Trophoblast cell (in vitro differentiated cells and primary cell): ENCODE results near the gene SLC44A2.
A peak's percentile ranks its signal among the peaks of the same experiment; 100 is the strongest.

Experiments
- DNase-seq, 2 donors: peaks; one replicate each; pipeline ENCODE4 v3.0.0-alpha.2; 2016
- H2AFZ ChIP-seq: 2 replicates; pipeline ENCODE4 v1.6.1; 2013; ENCODE audit warnings: low read length, moderate library complexity, mild to moderate bottlenecking; ENCODE audit not compliant: insufficient read depth, poor library complexity
- H2AK5ac ChIP-seq: 2 replicates; pipeline ENCODE4 v1.6.1; 2013; ENCODE audit warnings: mild to moderate bottlenecking, low read length
- H2BK120ac ChIP-seq: 2 replicates; pipeline ENCODE4 v1.6.1; 2013; ENCODE audit warnings: low read length, mild to moderate bottlenecking, moderate library complexity; ENCODE audit not compliant: insufficient read depth, poor library complexity
- H2BK12ac ChIP-seq: 2 replicates; pipeline ENCODE4 v1.6.1; 2013; ENCODE audit warnings: mild to moderate bottlenecking, low read length, moderate library complexity
- H2BK5ac ChIP-seq: 2 replicates; pipeline ENCODE4 v1.6.1; 2013; ENCODE audit warnings: low read length, low read depth, moderate library complexity, mild to moderate bottlenecking; ENCODE audit not compliant: poor library complexity
- H3K14ac ChIP-seq: 2 replicates; pipeline ENCODE4 v1.6.1; 2013; ENCODE audit warnings: mild to moderate bottlenecking, low read length
- H3K18ac ChIP-seq: 2 replicates; pipeline ENCODE4 v1.6.1; 2013; ENCODE audit warnings: mild to moderate bottlenecking, low read length
- H3K23ac ChIP-seq: 2 replicates; pipeline ENCODE4 v1.6.1; 2013; ENCODE audit warnings: low read length
- H3K27ac ChIP-seq: 2 replicates; pipeline ENCODE4 v1.5.1; 2013; ENCODE audit warnings: low read depth, mild to moderate bottlenecking, inconsistent platforms, low read length, moderate library complexity
- H3K27me3 ChIP-seq: 2 replicates; pipeline ENCODE4 v1.6.1; 2013; ENCODE audit warnings: inconsistent platforms, mild to moderate bottlenecking, low read length, moderate library complexity; ENCODE audit not compliant: insufficient read depth
- H3K36me3 ChIP-seq, 2 experiments: 1 replicate in 1 of 2; 2 replicates in 1 of 2; pipeline ENCODE4 v1.6.1; 2013; ENCODE audit warnings: low read length in 2 of 2, mild to moderate bottlenecking in 2 of 2, moderate library complexity in 1 of 2; ENCODE audit not compliant: insufficient read depth in 2 of 2, control insufficient read depth in 1 of 2
- H3K4ac ChIP-seq: 2 replicates; pipeline ENCODE4 v1.6.1; 2013; ENCODE audit warnings: low read depth, mild to moderate bottlenecking, low read length, moderate library complexity
- H3K4me1 ChIP-seq, 2 experiments: 1 replicate in 1 of 2; 2 replicates in 1 of 2; pipeline ENCODE4 v1.6.1; 2013; ENCODE audit warnings: low read length in 2 of 2, mild to moderate bottlenecking in 2 of 2, moderate library complexity in 1 of 2; ENCODE audit not compliant: insufficient read depth in 2 of 2, control insufficient read depth in 1 of 2
- H3K4me2 ChIP-seq: 2 replicates; pipeline ENCODE4 v1.6.1; 2013; ENCODE audit warnings: inconsistent platforms, mild to moderate bottlenecking, low read length, moderate library complexity
- H3K4me3 ChIP-seq: 2 replicates; pipeline ENCODE4 v1.5.1; 2013; ENCODE audit warnings: mild to moderate bottlenecking, low read depth, low read length, inconsistent platforms
- H3K79me1 ChIP-seq: one replicate; pipeline ENCODE4 v1.6.1; 2013; ENCODE audit warnings: low read length
- H3K79me2 ChIP-seq: 2 replicates; pipeline ENCODE4 v1.6.1; 2013; ENCODE audit warnings: low read length, mild to moderate bottlenecking; ENCODE audit not compliant: control insufficient read depth, insufficient read depth, poor library complexity
- H3K9ac ChIP-seq: 2 replicates; pipeline ENCODE4 v1.6.1; 2013; ENCODE audit warnings: mild to moderate bottlenecking, low read length
- H3K9me3 ChIP-seq: 2 replicates; pipeline ENCODE4 v1.6.1; 2013; ENCODE audit warnings: low read depth, mild to moderate bottlenecking, control low read depth, inconsistent platforms, low read length; ENCODE audit not compliant: insufficient read depth
- H4K12ac ChIP-seq: 2 replicates; pipeline ENCODE4 v1.6.1; 2013; ENCODE audit warnings: low read depth, mild to moderate bottlenecking, low read length, moderate library complexity
- H4K8ac ChIP-seq: 2 replicates; pipeline ENCODE4 v1.6.1; 2013; ENCODE audit warnings: low read depth, mild to moderate bottlenecking, low read length, moderate library complexity
- H4K91ac ChIP-seq: one replicate; pipeline ENCODE4 v1.6.1; 2013; ENCODE audit warnings: low read depth, mild to moderate bottlenecking, low read length, moderate library complexity
- WGBS: extraction: QIAGEN DNeasy Blood & Tissue Kit; methylation state at CpG from one replicate; pipeline ENCODE4 v1.1.7; 2013; ENCODE audit warnings: missing lambda C conversion rate; ENCODE audit not compliant: insufficient read length, insufficient coverage; ENCODE audit errors: extremely low coverage; 5-methylcytosine and 5-hydroxymethylcytosine counted together

The SLC44A2 gene

DNA sequence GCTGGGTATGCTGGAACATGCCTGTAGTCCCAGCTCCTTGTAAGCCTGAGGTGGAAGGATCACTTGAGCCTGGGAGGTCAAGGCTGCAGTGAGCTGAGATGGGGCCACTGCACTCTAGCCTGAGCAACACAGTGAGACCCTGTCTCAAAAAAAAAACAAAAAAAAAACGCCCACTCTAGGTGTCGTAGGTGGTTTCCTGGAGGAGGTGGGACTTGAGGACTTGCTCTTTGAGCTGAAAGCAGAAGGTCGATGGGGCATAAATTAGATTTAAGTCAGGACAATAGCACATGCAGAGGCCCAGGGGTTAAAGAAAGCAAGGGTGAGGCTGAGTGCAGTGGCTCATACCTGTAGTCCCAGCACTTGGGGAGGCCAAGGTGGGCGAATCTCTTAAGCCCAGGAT lies 15.9 kb downstream of the SLC44A2 start:
- H2AK5ac ChIP-seq, result no peak overlapping the region
- no peaks in the 10 kb centered on the region for H3K27me3 ChIP-seq
- H3K18ac ChIP-seq, result no peak overlapping the region
- no peak overlapping the region for H2BK120ac ChIP-seq
- no peak overlapping the region for H3K23ac ChIP-seq
- H3K27ac ChIP-seq, result no peak overlapping the region
- no peak overlapping the region for H2BK12ac ChIP-seq
- H4K91ac ChIP-seq, result no peak overlapping the region
- no peak overlapping the region for H3K9ac ChIP-seq
- H4K12ac ChIP-seq, result no peak overlapping the region
- peaks cover 15 to 26% of the 10 kb centered on the region in 2 experiments for H3K4me1 ChIP-seq
- no peak overlapping the region for H3K14ac ChIP-seq
- no peak overlapping the region for H4K8ac ChIP-seq
- H2AFZ ChIP-seq, result no peak overlapping the region
- no peak overlapping the region for H3K4me2 ChIP-seq
- no peak overlapping the region for H3K4ac ChIP-seq
- WGBS, result no CpG with 5 or more reads among the region's 4 CpGs
- H3K9me3 ChIP-seq, result peaks cover 3% of the 10 kb centered on the region
- no peak overlapping the region for H2BK5ac ChIP-seq
- peaks cover 66 to 68% of the 10 kb centered on the region in 2 experiments for H3K36me3 ChIP-seq
- no peak for DNase-seq
- H3K79me2 ChIP-seq, result no peaks in the 10 kb centered on the region
- no peak overlapping the region for H3K4me3 ChIP-seq
- peaks cover 12% of the 10 kb centered on the region for H3K79me1 ChIP-seq

DNA sequence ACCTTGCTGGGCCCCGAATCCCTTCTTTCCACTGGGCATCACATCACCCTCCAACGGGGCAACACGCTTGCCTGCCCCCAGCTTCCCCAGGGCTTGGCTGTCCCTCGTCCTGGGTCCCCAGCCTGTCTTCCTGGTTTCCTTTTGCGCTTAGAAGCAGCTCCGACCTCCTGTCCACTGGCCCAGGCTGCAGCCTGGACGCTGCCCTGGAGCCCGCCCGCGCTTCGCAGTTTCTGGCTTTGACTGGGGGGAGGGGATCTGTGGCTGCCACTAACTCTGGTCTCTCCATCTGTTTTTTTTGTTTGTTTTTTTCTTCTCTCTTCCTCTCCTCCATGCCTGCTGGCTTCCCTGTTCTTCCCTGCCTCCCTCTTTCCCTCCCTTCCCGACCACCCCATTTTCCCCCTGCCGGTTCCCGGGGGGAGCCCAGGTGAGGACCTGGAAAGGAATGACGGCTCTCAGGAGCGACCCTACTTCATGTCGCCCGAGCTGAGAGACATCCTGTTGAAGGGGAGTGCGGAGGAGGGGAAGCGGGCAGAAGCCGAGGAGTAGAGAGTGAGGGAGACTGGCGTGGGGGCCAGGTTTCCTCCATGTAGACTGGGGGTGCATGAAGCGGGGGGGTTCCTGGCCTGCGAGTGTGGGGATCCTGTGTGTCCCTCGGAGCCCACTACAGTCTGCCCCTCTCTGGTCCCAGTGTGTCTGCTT lies 17.3 kb downstream of the SLC44A2 start:
- DNase-seq, result no peak
- H3K27me3 ChIP-seq, result no peaks in the 10 kb centered on the region
- no peak overlapping the region for H3K14ac ChIP-seq
- H3K79me2 ChIP-seq, result no peaks in the 10 kb centered on the region
- H2BK120ac ChIP-seq, result no peak overlapping the region
- no peak overlapping the region for H2AFZ ChIP-seq
- no peak overlapping the region for H3K23ac ChIP-seq
- no peak overlapping the region for H4K8ac ChIP-seq
- H3K27ac ChIP-seq, result peak overlapping the region; percentile 82
- H3K4me1 ChIP-seq, result peaks cover 15 to 26% of the 10 kb centered on the region in 2 experiments
- no peak overlapping the region for H4K12ac ChIP-seq
- H3K4me3 ChIP-seq, result no peak overlapping the region
- peak overlapping the region; percentile 3 for H4K91ac ChIP-seq
- no peak overlapping the region for H2AK5ac ChIP-seq
- no peak overlapping the region for H3K18ac ChIP-seq
- H3K4ac ChIP-seq, result no peak overlapping the region
- no peak overlapping the region for H3K9ac ChIP-seq
- peak overlapping the region; percentile 70 for H2BK5ac ChIP-seq
- no CpG with 5 or more reads among the region's 25 CpGs for WGBS
- H2BK12ac ChIP-seq, result peak overlapping the region; percentile 6
- no peak overlapping the region for H3K4me2 ChIP-seq
- peaks cover 12% of the 10 kb centered on the region for H3K79me1 ChIP-seq
- peaks cover 52 to 54% of the 10 kb centered on the region in 2 experiments for H3K36me3 ChIP-seq
- H3K9me3 ChIP-seq, result peaks cover 3% of the 10 kb centered on the region

- Histone ChIP-seq H4K8ac (peak overlapping the region; percentile 37), H4K91ac (peak overlapping the region; percentile 3), H2BK120ac (peak overlapping the region; percentile 28), H3K23ac (no peak overlapping the region), H2BK5ac (peak overlapping the region; percentile 70), H3K4me1 (peaks cover 15 to 26% of the 10 kb centered on the region in 2 experiments), H4K12ac (no peak overlapping the region), H3K36me3 (peaks cover 47% of the 10 kb centered on the region in 2 experiments), H3K14ac (no peak overlapping the region), H3K4ac (no peak overlapping the region), H3K18ac (no peak overlapping the region), H3K9ac (peak overlapping the region; percentile 14), H3K27me3 (no peaks in the 10 kb centered on the region), H3K9me3 (peaks cover 3% of the 10 kb centered on the region), H3K4me3 (no peak overlapping the region), H3K4me2 (peak overlapping the region; percentile 55), H2AFZ (no peak overlapping the region), H3K79me2 (no peaks in the 10 kb centered on the region), H3K27ac (peak overlapping the region; percentile 82), H2AK5ac (no peak overlapping the region), H2BK12ac (peak overlapping the region; percentile 42), H3K79me1 (peaks cover 12% of the 10 kb centered on the region)
- DNase-seq, result no peak
- no CpG with 5 or more reads among the region's 21 CpGs for WGBS
Observed at GRCh38 chr19:10643172-10643967, 18.0 kb downstream of the SLC44A2 start.

GRCh38 chr19:10643968-10644259 lies 18.6 kb downstream of the SLC44A2 start:
- H3K27ac ChIP-seq, result peak overlapping the region; percentile 82
- H4K12ac ChIP-seq, result no peak overlapping the region
- H3K27me3 ChIP-seq, result no peaks in the 10 kb centered on the region
- H3K9ac ChIP-seq, result peak overlapping the region; percentile 14
- H2BK5ac ChIP-seq, result peak overlapping the region; percentile 48
- peak overlapping the region; percentile 32 for H3K4me3 ChIP-seq
- peaks cover 46 to 47% of the 10 kb centered on the region in 2 experiments for H3K36me3 ChIP-seq
- no peak overlapping the region for H3K4ac ChIP-seq
- no peak overlapping the region for H4K91ac ChIP-seq
- H3K14ac ChIP-seq, result peak overlapping the region; percentile 11
- peaks cover 12% of the 10 kb centered on the region for H3K79me1 ChIP-seq
- peaks cover 15 to 26% of the 10 kb centered on the region in 2 experiments for H3K4me1 ChIP-seq
- H3K79me2 ChIP-seq, result no peaks in the 10 kb centered on the region
- H3K4me2 ChIP-seq, result peak overlapping the region; percentile 55
- no peak overlapping the region for H3K23ac ChIP-seq
- no peak overlapping the region for H4K8ac ChIP-seq
- no peak overlapping the region for H2BK120ac ChIP-seq
- WGBS, result no CpG with 5 or more reads among the region's 3 CpGs
- H2BK12ac ChIP-seq, result peak overlapping the region; percentile 42
- no peak overlapping the region for H2AFZ ChIP-seq
- H3K18ac ChIP-seq, result peak overlapping the region; percentile 19
- H2AK5ac ChIP-seq, result no peak overlapping the region
- DNase-seq, result no peak
- peaks cover 3% of the 10 kb centered on the region for H3K9me3 ChIP-seq
